Common myeloid progenitor, CD34-positive (primary cell): Measurements from ENCODE around the gene PVALEF.

Source experiments
- CTCF ChIA-PET: fragments of 350-600 bp; sonication (Branson Sonifier 250); formaldehyde crosslinking; loops from one replicate; lab custom pipeline; 2021; ENCODE audit warnings: antibody characterized with exemption; lab: Charles Lee
- POLR2A ChIA-PET: fragments of 350-600 bp; sonication (Branson Sonifier 250); formaldehyde crosslinking; loops from one replicate; lab custom pipeline; 2021; ENCODE audit warnings: antibody characterized with exemption; lab: Charles Lee
- DNase-seq, 3 donors: peaks; one replicate each; pipeline versions ENCODE4 v3.0.0 to v3.0.0-alpha.2; 2013
- H3K27ac ChIP-seq, 2 experiments: 1 replicate in 1 of 2; 2 replicates in 1 of 2; pipeline ENCODE4 v1.7.0; 2013; ENCODE audit warnings: inconsistent platforms in 2 of 2, low read length in 2 of 2, mild to moderate bottlenecking in 2 of 2, low read depth in 1 of 2, moderate library complexity in 1 of 2; ENCODE audit not compliant: severe bottlenecking in 2 of 2, insufficient read depth in 1 of 2, poor library complexity in 1 of 2
- H3K27me3 ChIP-seq, 5 experiments: replicated peaks in 2 of 5; 1 replicate in 3 of 5; 2 replicates in 2 of 5; pipeline versions ENCODE4 v1.6.1 to v1.7.0; 2013; ENCODE audit warnings: low read length in 4 of 5, mild to moderate bottlenecking in 2 of 5, moderate library complexity in 2 of 5, inconsistent platforms in 1 of 5; ENCODE audit not compliant: insufficient read depth in 5 of 5, control insufficient read depth in 4 of 5
- H3K36me3 ChIP-seq, 4 experiments: 1 replicate in 2 of 4; 2 replicates in 2 of 4; pipeline versions ENCODE4 v1.6.1 to v1.7.0; 2013; ENCODE audit warnings: low read length in 3 of 4, control low read depth in 1 of 4, mild to moderate bottlenecking in 1 of 4; ENCODE audit not compliant: control insufficient read depth in 4 of 4, insufficient read depth in 4 of 4
- H3K4me1 ChIP-seq, 4 experiments: 1 replicate in 3 of 4; 2 replicates in 1 of 4; pipeline versions ENCODE4 v1.6.1 to v1.7.1; 2013; ENCODE audit warnings: low read length in 3 of 4, mild to moderate bottlenecking in 3 of 4, control low read depth in 1 of 4, inconsistent platforms in 1 of 4, moderate library complexity in 1 of 4; ENCODE audit not compliant: control insufficient read depth in 4 of 4, insufficient read depth in 4 of 4; ENCODE audit errors: control extremely low read depth in 1 of 4
- H3K4me3 ChIP-seq, 7 experiments: 1 replicate in 4 of 7; 2 replicates in 3 of 7; pipeline versions ENCODE4 v1.5.1 to v1.7.0; 2013; ENCODE audit warnings: mild to moderate bottlenecking in 7 of 7, low read length in 6 of 7, moderate library complexity in 6 of 7, inconsistent platforms in 2 of 7, low read depth in 2 of 7, control low read depth in 1 of 7; ENCODE audit not compliant: insufficient read depth in 4 of 7, control insufficient read depth in 1 of 7; ENCODE audit errors: extremely low read depth in 1 of 7
- H3K9me3 ChIP-seq, 5 experiments: 1 replicate in 4 of 5; 2 replicates in 1 of 5; pipeline versions ENCODE4 v1.6.1 to v1.7.1; 2013; ENCODE audit warnings: low read length in 4 of 5, mild to moderate bottlenecking in 2 of 5, inconsistent platforms in 1 of 5, low read depth in 1 of 5, moderate library complexity in 1 of 5; ENCODE audit not compliant: control insufficient read depth in 4 of 5, insufficient read depth in 2 of 5; ENCODE audit errors: control extremely low read depth in 1 of 5
- WGBS: methylation state at CpG from one replicate; pipeline ENCODE4 v1.1.5; 2013; ENCODE audit not compliant: insufficient coverage; 5-methylcytosine and 5-hydroxymethylcytosine counted together

PVALEF gene

DNA sequence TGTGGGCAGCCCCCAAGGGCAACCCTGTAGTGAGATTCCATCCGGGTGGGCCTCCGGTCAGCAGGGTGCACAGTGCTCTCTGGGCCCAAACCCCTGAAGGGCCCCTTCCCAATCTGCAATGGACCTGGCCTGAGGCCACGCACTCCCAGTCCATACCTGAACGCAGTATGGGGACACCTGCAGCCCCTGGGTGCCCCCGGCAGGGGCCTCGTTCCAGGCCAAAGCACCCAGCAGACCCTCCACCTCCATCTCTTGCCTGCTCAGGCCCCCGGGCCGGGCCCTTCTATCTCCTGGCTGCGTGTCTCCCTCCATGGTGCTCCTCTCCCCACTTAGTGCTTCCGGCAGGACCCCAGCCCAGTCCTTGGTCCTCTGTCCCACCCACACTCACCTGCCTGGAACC lies 18.0 kb downstream of the PVALEF start:
- H3K4me1 ChIP-seq, result no peaks in the 10 kb centered on the region
- H3K27me3 ChIP-seq, result peaks cover 0 to 22% (median 0%) of the 10 kb centered on the region in 5 experiments
- no peak overlapping the region for H3K4me3 ChIP-seq
- no peaks in the 10 kb centered on the region for H3K9me3 ChIP-seq
- ChIA-PET POLR2A (no interaction called here), CTCF (no interaction called here)
- DNase-seq, result no peak
- H3K27ac ChIP-seq, result no peak overlapping the region
- WGBS, result 96% methylated on average over 9 of the region's 10 CpGs
- H3K36me3 ChIP-seq, result no peaks in the 10 kb centered on the region

DNA sequence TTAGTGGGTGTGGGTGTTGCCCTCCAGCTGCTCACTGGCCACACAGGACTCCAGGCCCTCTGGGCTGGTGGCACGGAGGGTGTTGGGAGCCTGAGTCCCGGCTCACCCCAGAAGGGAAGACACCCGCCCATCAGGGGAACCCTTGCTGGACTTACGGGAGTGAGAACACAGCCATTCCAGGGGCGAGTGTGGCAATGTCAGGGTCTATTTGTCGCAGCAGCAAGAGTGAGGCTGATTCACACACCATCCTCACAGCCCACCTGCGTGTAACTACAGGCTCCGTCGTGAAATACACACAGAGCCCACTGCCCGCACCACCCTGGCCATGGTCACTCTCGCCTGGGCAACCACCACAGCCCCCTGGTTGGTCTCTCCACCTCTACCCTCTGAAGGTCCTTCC lies 18.5 kb downstream of the PVALEF start:
- 97% methylated on average over 11 of the region's 11 CpGs for WGBS
- Histone ChIP-seq H3K9me3 (no peaks in the 10 kb centered on the region), H3K4me3 (no peak overlapping the region), H3K27me3 (peaks cover 0 to 22% (median 0%) of the 10 kb centered on the region in 5 experiments), H3K27ac (no peak overlapping the region), H3K4me1 (no peaks in the 10 kb centered on the region), H3K36me3 (peaks cover 0 to 3% (median 1%) of the 10 kb centered on the region in 4 experiments)
- no peak for DNase-seq
- POLR2A ChIA-PET, result no interaction called here
- CTCF ChIA-PET, result no interaction called here

DNA sequence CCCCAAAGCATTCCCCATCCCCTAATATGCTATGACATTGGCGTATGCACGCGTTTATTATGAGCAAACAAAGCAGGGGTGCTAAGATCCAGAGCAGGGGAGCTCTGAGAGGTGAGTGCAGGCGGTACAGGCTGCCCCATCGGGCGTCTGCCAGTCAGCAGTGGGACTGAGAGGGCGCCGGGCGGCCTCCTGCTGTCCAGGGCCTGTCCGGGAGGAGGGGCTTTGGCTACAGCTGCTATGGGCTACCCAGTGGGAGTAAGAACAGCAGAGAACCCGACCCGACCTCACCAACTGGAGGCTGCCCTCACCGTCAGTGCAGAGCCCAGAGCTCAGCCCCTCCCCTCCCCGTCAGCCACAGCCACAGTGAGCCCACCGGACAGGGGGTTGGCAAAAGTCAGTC lies 19.2 kb downstream of the PVALEF start:
- 56% methylated on average over 12 of the region's 15 CpGs for WGBS
- Histone ChIP-seq H3K4me1 (no peaks in the 10 kb centered on the region), H3K36me3 (peaks cover 0 to 10% (median 6%) of the 10 kb centered on the region in 4 experiments), H3K4me3 (no peak overlapping the region), H3K27me3 (peaks cover 0 to 22% (median 0%) of the 10 kb centered on the region in 5 experiments), H3K9me3 (no peaks in the 10 kb centered on the region), H3K27ac (no peak overlapping the region)
- no peak for DNase-seq
- POLR2A ChIA-PET, result no interaction called here
- CTCF ChIA-PET, result interaction anchor here (1.2 kb wide), 1 partner anchor 16 kb away, joined by 3 read pairs; no protein-coding TSS in a partner anchor

DNA sequence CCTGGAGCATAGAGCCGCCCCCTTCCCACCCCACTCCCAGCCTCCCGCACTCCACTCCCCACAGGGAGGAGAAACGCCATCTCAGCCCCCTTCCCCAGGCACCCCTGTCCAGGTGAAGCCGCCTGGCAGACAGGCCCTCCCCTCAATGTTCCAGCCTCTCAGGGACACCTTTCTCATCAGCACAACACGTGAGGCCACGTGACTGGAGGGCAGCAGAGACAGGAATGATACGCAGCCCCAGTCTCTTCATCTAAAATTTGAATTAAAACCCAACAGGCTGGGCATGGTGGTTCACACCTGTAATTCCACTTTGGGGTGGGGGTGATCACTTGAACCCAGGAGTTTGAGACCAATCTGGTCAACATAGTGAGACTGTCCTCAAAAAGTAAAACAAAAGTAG lies 20.9 kb downstream of the PVALEF start:
- ChIA-PET POLR2A (no interaction called here), CTCF (interaction anchor here (1.4 to 2.5 kb wide), 3 partner anchors 12 to 45 kb away, joined by 3 to 8 read pairs (median 6); no protein-coding TSS in a partner anchor)
- Histone ChIP-seq H3K4me3 (no peak overlapping the region), H3K36me3 (peaks cover 0 to 21% (median 9%) of the 10 kb centered on the region in 4 experiments), H3K4me1 (no peaks in the 10 kb centered on the region), H3K9me3 (no peaks in the 10 kb centered on the region), H3K27me3 (peaks cover 0 to 22% (median 0%) of the 10 kb centered on the region in 5 experiments), H3K27ac (no peak overlapping the region)
- no peak for DNase-seq
- 97% methylated on average over 5 of the region's 7 CpGs for WGBS

DNA sequence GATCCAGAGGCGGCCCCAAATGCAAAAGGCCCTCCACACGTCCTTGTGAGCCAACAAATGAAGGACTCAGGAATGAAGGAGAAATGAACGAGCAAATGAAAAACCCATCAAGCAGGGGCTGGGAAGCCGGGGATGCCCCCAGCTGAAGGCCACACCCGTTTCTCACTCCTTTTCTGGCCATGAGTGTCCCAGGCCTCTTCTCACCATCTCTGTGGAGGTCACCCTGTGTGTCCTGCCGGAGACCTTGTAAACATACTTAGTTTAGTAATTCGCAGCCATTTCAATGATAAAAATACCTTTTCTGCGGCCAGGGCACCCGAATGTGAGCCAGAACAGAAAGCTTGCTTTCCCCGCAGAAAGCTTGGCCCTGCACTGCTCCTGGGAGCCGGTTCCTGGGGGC lies 21.8 kb downstream of the PVALEF start:
- Histone ChIP-seq H3K36me3 (peaks cover 0 to 30% (median 14%) of the 10 kb centered on the region in 4 experiments), H3K4me3 (no peak overlapping the region), H3K9me3 (no peaks in the 10 kb centered on the region), H3K27me3 (peaks cover 0 to 22% (median 0%) of the 10 kb centered on the region in 5 experiments), H3K27ac (no peak overlapping the region), H3K4me1 (no peaks in the 10 kb centered on the region)
- over 99% methylated on average over 11 of the region's 11 CpGs for WGBS
- DNase-seq, result no peak
- ChIA-PET CTCF (interaction anchor here (2.3 to 2.5 kb wide), 2 partner anchors 11 to 44 kb away, joined by 6 to 8 read pairs; no protein-coding TSS in a partner anchor), POLR2A (no interaction called here)

DNA sequence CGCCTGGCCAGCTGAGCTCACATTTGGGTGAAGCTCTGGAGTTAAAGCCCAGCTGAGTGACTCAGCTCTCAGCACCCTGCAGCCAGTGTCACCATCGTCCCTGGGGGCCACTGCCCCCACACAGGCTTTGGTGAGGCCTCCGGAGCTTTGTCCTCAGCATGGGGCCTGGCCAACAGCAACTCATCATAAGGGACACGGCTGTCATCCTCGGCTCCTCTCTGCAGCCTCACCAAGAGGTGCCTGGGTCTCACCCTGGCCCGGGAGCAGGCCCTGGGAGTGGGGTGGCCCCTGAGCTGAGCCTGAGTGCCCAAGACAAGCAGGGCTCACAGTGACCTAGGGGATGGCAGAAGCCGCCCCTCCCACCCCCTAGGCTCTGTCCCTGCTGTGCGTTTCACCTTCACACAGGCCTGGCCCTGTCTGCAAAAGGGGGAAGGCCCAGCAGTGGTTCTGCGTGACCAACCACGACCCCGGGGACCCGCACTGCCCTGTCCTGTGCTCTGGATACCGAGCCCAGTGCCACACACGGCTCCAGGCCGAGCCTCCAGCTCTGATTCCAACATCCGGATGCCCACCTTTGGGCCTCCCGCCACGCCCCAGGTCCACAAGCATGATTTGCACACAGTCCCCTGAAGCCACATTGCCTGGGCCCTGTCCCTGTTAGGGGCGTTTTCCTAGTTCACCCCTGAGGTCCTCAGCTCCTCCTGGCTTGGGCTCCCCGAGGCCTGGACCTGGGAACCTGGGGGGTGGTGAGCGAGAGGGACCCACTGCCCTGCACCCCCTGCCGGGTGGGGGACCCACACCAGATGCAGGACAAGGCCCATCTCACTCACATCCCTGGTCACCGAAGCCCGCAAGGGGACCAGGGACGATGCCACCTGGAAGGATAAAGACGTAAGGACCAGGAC lies 22.5 kb downstream of the PVALEF start:
- H3K4me1 ChIP-seq, result no peaks in the 10 kb centered on the region
- 96% methylated on average over 23 of the region's 26 CpGs for WGBS
- H3K4me3 ChIP-seq, result no peak overlapping the region
- peaks cover 0 to 22% (median 0%) of the 10 kb centered on the region in 5 experiments for H3K27me3 ChIP-seq
- peaks cover 0 to 30% (median 15%) of the 10 kb centered on the region in 4 experiments for H3K36me3 ChIP-seq
- POLR2A ChIA-PET, result no interaction called here
- H3K9me3 ChIP-seq, result no peaks in the 10 kb centered on the region
- no peak for DNase-seq
- CTCF ChIA-PET, result interaction anchor here (2.3 to 2.5 kb wide), 2 partner anchors 10 to 44 kb away, joined by 6 to 8 read pairs; no protein-coding TSS in a partner anchor
- H3K27ac ChIP-seq, result no peak overlapping the region

DNA sequence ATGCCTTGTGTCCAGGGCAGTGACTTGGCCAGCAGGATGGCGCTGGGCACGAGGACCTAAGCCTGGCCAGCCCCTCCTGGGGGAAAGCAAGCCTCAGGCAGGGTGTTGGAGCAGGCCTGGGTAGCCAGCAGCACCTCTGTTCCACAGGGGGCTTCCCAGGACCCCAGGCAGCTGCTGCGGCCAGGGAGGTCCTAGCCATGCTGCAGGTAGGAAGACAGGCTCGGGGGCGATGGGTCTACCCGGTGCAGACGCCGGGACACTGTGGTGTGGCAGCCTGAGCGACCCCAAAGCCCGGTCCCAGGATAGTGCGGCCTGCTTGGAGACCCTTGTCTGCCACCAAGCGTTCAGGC lies 23.2 kb downstream of the PVALEF start:
- DNase-seq, result no peak
- H3K27ac ChIP-seq, result no peak overlapping the region
- peaks cover 0 to 18% (median 0%) of the 10 kb centered on the region in 5 experiments for H3K27me3 ChIP-seq
- peaks cover 0 to 35% (median 17%) of the 10 kb centered on the region in 4 experiments for H3K36me3 ChIP-seq
- WGBS, result 98% methylated on average over 11 of the region's 12 CpGs
- ChIA-PET CTCF (interaction anchor here (2.5 kb wide), 1 partner anchor 10 kb away, joined by 6 read pairs; no protein-coding TSS in a partner anchor), POLR2A (interaction anchor here (0.6 kb wide), 1 partner anchor 14 kb away, joined by 3 read pairs; no protein-coding TSS in a partner anchor)
- no peaks in the 10 kb centered on the region for H3K4me1 ChIP-seq
- H3K9me3 ChIP-seq, result no peaks in the 10 kb centered on the region
- no peak overlapping the region for H3K4me3 ChIP-seq
